Neutrophil (primary cell): ENCODE results near the gene PAXIP1.

Experiments used
- H3K27ac ChIP-seq: fragments of 200-600 bp; sonication (generic); 2 replicates; pipeline ENCODE4 v1.5.1; 2016; ENCODE audit warnings: mild to moderate bottlenecking, moderate library complexity
- H3K27me3 ChIP-seq: fragments of 200-600 bp; sonication (generic); 2 replicates; pipeline ENCODE4 v1.6.0; 2016; ENCODE audit warnings: mild to moderate bottlenecking
- H3K36me3 ChIP-seq: fragments of 200-600 bp; sonication (generic); 2 replicates; pipeline ENCODE4 v1.5.1; 2017
- H3K4me1 ChIP-seq, 2 experiments: fragments of 200-600 bp in 1 of 2; sonication (generic) in 1 of 2; 1 replicate in 1 of 2; 2 replicates in 1 of 2; pipeline versions ENCODE4 v1.5.1 to v1.6.1; 2013 to 2016; ENCODE audit warnings: low read depth in 1 of 2, low read length in 1 of 2, mild to moderate bottlenecking in 1 of 2, moderate library complexity in 1 of 2; ENCODE audit not compliant: control insufficient read depth in 1 of 2, insufficient read depth in 1 of 2
- H3K4me3 ChIP-seq, 2 experiments: fragments of 200-600 bp in 1 of 2; sonication (generic) in 1 of 2; 1 replicate in 1 of 2; 2 replicates in 1 of 2; pipeline ENCODE4 v1.5.1; 2013 to 2016; ENCODE audit warnings: low read depth in 1 of 2, low read length in 1 of 2, mild to moderate bottlenecking in 1 of 2, moderate library complexity in 1 of 2
- H3K9me3 ChIP-seq: fragments of 200-600 bp; sonication (generic); 2 replicates; pipeline ENCODE4 v1.5.1; 2016
- CTCF ChIP-seq: fragments of 200-600 bp; sonication (generic); IDR thresholded peaks from 2 replicates; pipeline ENCODE4 v1.5.1; 2016; ENCODE audit warnings: antibody characterized with exemption

PAXIP1 gene

GRCh38 chr7:155009570-155010157 is 6.7 kb upstream of the PAXIP1 start:
- no peaks in the 10 kb centered on the region for H3K36me3 ChIP-seq
- peaks cover 31% of the 10 kb centered on the region for H3K27me3 ChIP-seq
- no peaks in the 10 kb centered on the region for H3K9me3 ChIP-seq
- H3K27ac ChIP-seq: no peak overlapping the region
- TF ChIP-seq CTCF: no peak
- H3K4me1 ChIP-seq: no peaks in the 10 kb centered on the region
- no peak overlapping the region for H3K4me3 ChIP-seq

GRCh38 chr7:155007947-155008346 is 5.0 kb upstream of the PAXIP1 start:
- H3K9me3 ChIP-seq: no peaks in the 10 kb centered on the region
- peaks cover 16% of the 10 kb centered on the region for H3K27me3 ChIP-seq

GRCh38 chr7:155003376-155004214 is 671 bp upstream of the PAXIP1 start:
- no peaks in the 10 kb centered on the region for H3K36me3 ChIP-seq
- peak overlapping the region; percentile 90 to 100 for H3K4me3 ChIP-seq
- H3K27ac ChIP-seq: peak overlapping the region; percentile 88
- H3K9me3 ChIP-seq: no peaks in the 10 kb centered on the region
- peak; percentile 27 for TF ChIP-seq CTCF
- peaks cover 6% of the 10 kb centered on the region for H3K27me3 ChIP-seq
- H3K4me1 ChIP-seq: peaks cover 25 to 26% of the 10 kb centered on the region in 2 experiments

More at GRCh38 chr7:155007947-155008346, 5.0 kb upstream of the PAXIP1 start:
- H3K4me1 ChIP-seq: peaks cover 9% of the 10 kb centered on the region in 2 experiments
- no peak overlapping the region for H3K4me3 ChIP-seq
- no peaks in the 10 kb centered on the region for H3K36me3 ChIP-seq
- H3K27ac ChIP-seq: no peak overlapping the region
- no peak for TF ChIP-seq CTCF

GRCh38 chr7:155002411-155003091 is 373 bp downstream of the PAXIP1 start:
- peaks cover 6% of the 10 kb centered on the region for H3K36me3 ChIP-seq
- H3K4me3 ChIP-seq: peak overlapping the region; percentile 69 to 90
- peaks cover 6% of the 10 kb centered on the region for H3K27me3 ChIP-seq
- H3K4me1 ChIP-seq: peaks cover 25 to 26% of the 10 kb centered on the region in 2 experiments
- H3K9me3 ChIP-seq: no peaks in the 10 kb centered on the region
- no peak for TF ChIP-seq CTCF
- H3K27ac ChIP-seq: peak overlapping the region; percentile 88

GRCh38 chr7:155001756-155002410 is 1.0 kb downstream of the PAXIP1 start:
- Histone ChIP-seq H3K4me3 (peak overlapping the region; percentile 69 to 90), H3K36me3 (peaks cover 11% of the 10 kb centered on the region), H3K27me3 (peaks cover 6% of the 10 kb centered on the region), H3K4me1 (peaks cover 25 to 26% of the 10 kb centered on the region in 2 experiments), H3K9me3 (no peaks in the 10 kb centered on the region), H3K27ac (peak overlapping the region; percentile 88)
- TF ChIP-seq CTCF: no peak
